ENCODE measurements around the gene RNF111.
"Not testable (repeated sequence)": the region's sequence is repeated elsewhere in the genome, so short reads cannot be mapped to it uniquely, and the experiment has no call there.

RNF111 gene

GRCh38 chr15:58987491-58988005 is at the start of gene RNF111:
RNF111 (plus strand) TSS chr15:58987663; CDS start chr15:59030823, 43,160 bp downstream.
- peak; percentile 90 for DNase-seq

- no peak for DNase-seq
Observed at GRCh38 chr15:58947179-58947578, 40.3 kb upstream of the RNF111 start.

GRCh38 chr15:58951388-58952007 is 36.0 kb upstream of the RNF111 start:
- peak; percentile 3 for DNase-seq

- DNase-seq = no peak
Observed at GRCh38 chr15:58952751-58953150, 34.7 kb upstream of the RNF111 start.

- peak; percentile 64 for DNase-seq
Observed at GRCh38 chr15:58957101-58957973, 30.1 kb upstream of the RNF111 start.

- DNase-seq = no peak
Observed at GRCh38 chr15:58958811-58959210, 28.7 kb upstream of the RNF111 start.

- DNase-seq = no peak
Observed at GRCh38 chr15:58962136-58962535, 25.3 kb upstream of the RNF111 start.

GRCh38 chr15:58962662-58963565 is 24.5 kb upstream of the RNF111 start:
- DNase-seq = no peak

- no peak for DNase-seq
Observed at GRCh38 chr15:58966698-58967097, 20.8 kb upstream of the RNF111 start.

- DNase-seq = no peak
Observed at GRCh38 chr15:58967479-58967878, 20.0 kb upstream of the RNF111 start.

GRCh38 chr15:58977887-58978286 is 9.6 kb upstream of the RNF111 start:
- no peak for DNase-seq

- DNase-seq = peak; percentile 17
Observed at GRCh38 chr15:58980351-58980939, 7.0 kb upstream of the RNF111 start.

GRCh38 chr15:58981808-58982475 is 5.5 kb upstream of the RNF111 start:
- no peak for DNase-seq

- DNase-seq = no peak
Observed at GRCh38 chr15:58983261-58983660, 4.2 kb upstream of the RNF111 start.

GRCh38 chr15:58985443-58985842 is 2.0 kb upstream of the RNF111 start:
- no peak for DNase-seq

- DNase-seq = no peak
Observed at GRCh38 chr15:58987036-58987435, 427 bp upstream of the RNF111 start.

GRCh38 chr15:58988006-58988785 is 733 bp downstream of the RNF111 start:
- DNase-seq = peak; percentile 45

- no peak for DNase-seq
Observed at GRCh38 chr15:58992181-58992580, 4.7 kb downstream of the RNF111 start.

- no peak for DNase-seq
Observed at GRCh38 chr15:58994906-58995453, 7.5 kb downstream of the RNF111 start.

GRCh38 chr15:58999694-59000093 is 12.2 kb downstream of the RNF111 start:
- DNase-seq = no peak

GRCh38 chr15:59000251-59000650 is 12.8 kb downstream of the RNF111 start:
- not testable (repeated sequence) for DNase-seq

All from COR-L47 (cell line).